Measurements from ENCODE around the gene C2CD3. TPM values are rescaled to one million over a fixed set of nuclear protein-coding genes. Genes with fewer than 3 reads are reported as not detected.

Gene C2CD3
- total RNA-seq, 4 donors from 2014 or later: 11.4 to 30.1 (median 25.3) TPM

DNA sequence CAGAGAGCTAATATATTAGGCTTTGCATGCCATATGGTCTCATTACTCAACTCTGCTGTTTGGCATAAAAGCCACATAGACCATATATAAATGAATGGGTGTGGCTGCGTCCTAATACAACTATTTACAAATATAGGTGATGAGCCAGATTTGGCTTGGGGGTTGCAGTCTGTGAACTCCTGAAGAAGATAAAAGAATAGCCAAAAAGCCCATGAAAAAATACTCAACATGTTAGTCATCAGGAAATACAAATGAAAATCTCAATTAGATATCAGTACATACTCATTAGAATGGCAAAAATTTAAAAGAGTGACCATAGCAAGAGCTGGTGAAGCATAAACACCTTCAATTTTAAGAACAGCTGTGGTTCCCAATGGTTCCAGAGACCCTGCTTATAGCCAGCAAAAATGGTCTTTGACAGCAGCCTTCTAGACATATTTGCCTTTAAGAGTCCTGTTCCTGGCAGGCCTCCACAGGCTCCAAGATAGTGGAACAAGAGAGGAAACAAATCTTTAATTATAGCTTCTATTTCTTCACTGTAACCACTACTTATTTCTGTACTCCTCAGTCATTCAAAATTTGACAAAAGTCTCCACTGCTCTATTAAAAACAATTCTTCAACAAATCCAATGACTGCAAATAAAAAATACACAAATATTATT lies 16.1 kb downstream of the C2CD3 start:
- peaks cover 0 to 8% (median 0%) of the 10 kb centered on the region in 3 donors for H3K4me1 ChIP-seq
- H3K36me3 ChIP-seq: peaks cover 0 to 9% of the 10 kb centered on the region in 2 donors
- ATAC-seq: no peak
- H3K27me3 ChIP-seq: no peaks in the 10 kb centered on the region
- peaks cover 0 to 5% (median 0%) of the 10 kb centered on the region in 3 donors for H3K9me3 ChIP-seq
- 71% methylated on average over 1 of the region's 1 CpG for WGBS, 2 donors (ENCODE audit: low coverage in 1 of 2)
- H3K4me3 ChIP-seq: no peak overlapping the region
- no peak for TF ChIP-seq POLR2AphosphoS5 (IDR thresholded peaks at IDR 0.05)
- TF ChIP-seq EP300 (IDR thresholded peaks at IDR 0.05): no peak
- TF ChIP-seq, protein P1, sequence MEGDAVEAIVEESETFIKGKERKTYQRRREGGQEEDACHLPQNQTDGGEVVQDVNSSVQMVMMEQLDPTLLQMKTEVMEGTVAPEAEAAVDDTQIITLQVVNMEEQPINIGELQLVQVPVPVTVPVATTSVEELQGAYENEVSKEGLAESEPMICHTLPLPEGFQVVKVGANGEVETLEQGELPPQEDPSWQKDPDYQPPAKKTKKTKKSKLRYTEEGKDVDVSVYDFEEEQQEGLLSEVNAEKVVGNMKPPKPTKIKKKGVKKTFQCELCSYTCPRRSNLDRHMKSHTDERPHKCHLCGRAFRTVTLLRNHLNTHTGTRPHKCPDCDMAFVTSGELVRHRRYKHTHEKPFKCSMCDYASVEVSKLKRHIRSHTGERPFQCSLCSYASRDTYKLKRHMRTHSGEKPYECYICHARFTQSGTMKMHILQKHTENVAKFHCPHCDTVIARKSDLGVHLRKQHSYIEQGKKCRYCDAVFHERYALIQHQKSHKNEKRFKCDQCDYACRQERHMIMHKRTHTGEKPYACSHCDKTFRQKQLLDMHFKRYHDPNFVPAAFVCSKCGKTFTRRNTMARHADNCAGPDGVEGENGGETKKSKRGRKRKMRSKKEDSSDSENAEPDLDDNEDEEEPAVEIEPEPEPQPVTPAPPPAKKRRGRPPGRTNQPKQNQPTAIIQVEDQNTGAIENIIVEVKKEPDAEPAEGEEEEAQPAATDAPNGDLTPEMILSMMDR (IDR thresholded peaks at IDR 0.05): no peak
- no peak for TF ChIP-seq POLR2A (IDR thresholded peaks at IDR 0.05)
- H3K27ac ChIP-seq: no peak overlapping the region

DNA sequence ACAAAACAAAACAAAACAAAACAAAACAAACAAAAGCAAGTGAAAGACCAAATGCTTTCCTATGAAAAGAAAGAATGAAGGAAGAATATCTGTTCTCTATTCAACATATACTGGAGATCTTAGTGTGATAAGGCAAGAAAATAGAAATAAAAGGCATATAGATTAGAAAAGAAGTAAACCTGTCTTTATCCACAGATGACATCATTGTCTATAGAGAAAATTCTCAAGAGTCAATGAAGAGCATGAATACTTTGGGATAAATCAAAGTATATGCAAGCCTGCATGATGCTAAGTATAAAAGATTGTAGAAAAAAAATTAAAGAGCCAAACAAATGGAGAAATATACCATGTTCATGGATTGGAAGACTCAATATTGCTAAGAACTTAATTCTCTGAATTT lies 17.6 kb downstream of the C2CD3 start:
- Histone ChIP-seq H3K4me3 (no peak overlapping the region), H3K4me1 (peaks cover 0 to 8% (median 0%) of the 10 kb centered on the region in 3 donors)
- no peak for ATAC-seq

DNA sequence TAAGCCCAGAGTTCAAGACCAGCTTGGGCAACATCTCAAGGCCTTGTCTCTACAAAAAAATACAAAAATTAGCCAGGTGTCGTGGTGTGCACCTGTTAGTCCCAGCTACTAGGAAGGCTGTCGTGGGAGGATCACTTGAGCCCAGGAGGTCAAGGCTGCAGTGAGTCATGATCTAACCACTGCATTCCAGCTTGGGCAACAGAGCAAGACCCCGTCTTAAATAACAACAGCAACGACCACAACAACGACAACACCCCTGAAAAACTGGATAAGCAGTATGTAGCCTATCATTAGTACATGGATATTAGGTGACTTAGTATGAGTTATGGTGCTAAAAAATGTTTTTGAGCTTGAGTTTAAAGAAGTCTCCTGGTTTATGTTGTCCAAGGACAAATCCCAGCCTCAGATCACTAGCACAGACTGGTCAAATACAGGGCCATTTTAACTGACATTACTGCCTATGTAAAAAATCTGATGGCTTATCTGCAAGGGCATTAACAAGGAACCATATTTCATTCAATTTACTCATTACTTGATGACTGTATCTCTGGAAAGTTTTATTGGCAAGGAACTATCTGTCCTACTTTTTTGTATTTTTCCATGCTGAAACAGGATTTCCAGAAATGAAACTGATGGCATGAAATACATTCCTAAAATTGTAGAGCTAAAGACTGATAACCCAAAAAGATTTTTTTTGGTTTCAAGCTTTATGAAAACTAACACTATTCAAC lies 23.4 kb downstream of the C2CD3 start:
- H3K27me3 ChIP-seq: no peaks in the 10 kb centered on the region
- no peak for ATAC-seq
- no peaks in the 10 kb centered on the region for H3K4me1 ChIP-seq
- H3K36me3 ChIP-seq: no peaks in the 10 kb centered on the region
- H3K27ac ChIP-seq: no peak overlapping the region
- WGBS, 2 donors (ENCODE audit: low coverage in 1 of 2): 88 to 91% methylated on average over 5 of the region's 5 CpGs
- H3K4me3 ChIP-seq: no peak overlapping the region
- TF ChIP-seq, protein P1 (IDR thresholded peaks at IDR 0.05): no peak
- TF ChIP-seq POLR2A (IDR thresholded peaks at IDR 0.05): no peak
- no peak for TF ChIP-seq POLR2AphosphoS5 (IDR thresholded peaks at IDR 0.05)
- no peak for TF ChIP-seq EP300 (IDR thresholded peaks at IDR 0.05)
- H3K9me3 ChIP-seq: no peaks in the 10 kb centered on the region

More for the DNA sequence above, 17.6 kb downstream of the C2CD3 start:
- Histone ChIP-seq H3K36me3 (peaks cover 0 to 6% of the 10 kb centered on the region in 2 donors), H3K27me3 (no peaks in the 10 kb centered on the region), H3K27ac (no peak overlapping the region), H3K9me3 (peaks cover 0 to 5% (median 0%) of the 10 kb centered on the region in 3 donors)
- no peak for TF ChIP-seq EP300 (IDR thresholded peaks at IDR 0.05)
- TF ChIP-seq POLR2A (IDR thresholded peaks at IDR 0.05): no peak
- no peak for TF ChIP-seq POLR2AphosphoS5 (IDR thresholded peaks at IDR 0.05)
- TF ChIP-seq, protein P1 (IDR thresholded peaks at IDR 0.05): no peak

GRCh38 chr11:74144592-74144991 lies 26.2 kb downstream of the C2CD3 start:
- H3K27ac ChIP-seq: no peak overlapping the region
- H3K27me3 ChIP-seq: no peaks in the 10 kb centered on the region
- TF ChIP-seq, protein P1 (IDR thresholded peaks at IDR 0.05): no peak
- TF ChIP-seq POLR2A (IDR thresholded peaks at IDR 0.05) (no peak), POLR2AphosphoS5 (IDR thresholded peaks at IDR 0.05) (no peak), EP300 (IDR thresholded peaks at IDR 0.05) (no peak)
- WGBS, 2 donors (ENCODE audit: low coverage in 1 of 2): 92 to 100% methylated on average over 4 of the region's 4 CpGs
- H3K4me3 ChIP-seq: no peak overlapping the region
- H3K4me1 ChIP-seq: peaks cover 0 to 2% (median under 1%) of the 10 kb centered on the region in 3 donors
- ATAC-seq: no peak
- no peaks in the 10 kb centered on the region for H3K36me3 ChIP-seq
- H3K9me3 ChIP-seq: no peaks in the 10 kb centered on the region

All from gastroesophageal sphincter (tissue), 4 donors.